Fibroblast of the aortic adventitia (primary cell): ENCODE results near the gene NRXN3. TPM values are rescaled to one million over a fixed set of nuclear protein-coding genes. Genes with fewer than 3 reads are reported as not detected.

Experiments
- DNase-seq: peaks from one replicate; pipeline ENCODE4 v3.0.0-alpha.2; 2010; ENCODE audit warnings: low read depth
- H3K4me3 ChIP-seq: 2 replicates; pipeline ENCODE4 v1.5.1; 2011; ENCODE audit warnings: low read depth, mild to moderate bottlenecking, control low read depth, low read length, moderate library complexity
- total RNA-seq: library from RNA; depleted of rRNA; stranded (reverse); fragments of >200 nt; gene quantifications from 2 replicates; pipeline ENCODE4 v1.2.3, GENCODE V29; 2012; ENCODE audit warnings: low replicate concordance
- TF ChIP-seq, protein P1 (sequence below): IDR thresholded peaks from 2 replicates; pipeline ENCODE4 v1.5.1; 2011; ENCODE audit warnings: mild to moderate bottlenecking, low read length, control low read depth, inconsistent platforms; ENCODE audit not compliant: insufficient read depth

Gene NRXN3
- total RNA-seq, 1 donor: 0.18 TPM

DNA sequence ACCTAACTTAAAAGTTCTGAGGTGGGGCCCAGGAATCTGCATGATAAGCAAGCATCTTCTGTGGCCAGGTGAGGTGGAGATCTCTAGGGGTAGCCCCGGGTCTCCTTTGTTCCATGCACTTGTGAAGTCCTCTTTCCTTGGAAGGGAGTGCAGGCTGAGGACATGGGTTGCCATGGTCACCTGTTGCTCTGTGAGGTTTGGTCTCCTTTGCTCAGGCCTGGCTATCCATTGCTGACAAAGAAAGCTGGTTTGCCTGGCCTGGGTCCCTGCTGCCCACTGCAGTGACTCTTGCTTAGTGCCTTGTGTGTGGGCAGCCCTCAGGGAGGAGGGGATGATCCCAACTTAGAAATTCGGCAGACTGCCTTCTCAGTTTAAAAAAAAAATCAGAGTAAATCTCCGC, 11.1 kb downstream of the NRXN3 start:
- DNase-seq: no peak
- H3K4me3 ChIP-seq: no peak overlapping the region
- TF ChIP-seq, protein P1, sequence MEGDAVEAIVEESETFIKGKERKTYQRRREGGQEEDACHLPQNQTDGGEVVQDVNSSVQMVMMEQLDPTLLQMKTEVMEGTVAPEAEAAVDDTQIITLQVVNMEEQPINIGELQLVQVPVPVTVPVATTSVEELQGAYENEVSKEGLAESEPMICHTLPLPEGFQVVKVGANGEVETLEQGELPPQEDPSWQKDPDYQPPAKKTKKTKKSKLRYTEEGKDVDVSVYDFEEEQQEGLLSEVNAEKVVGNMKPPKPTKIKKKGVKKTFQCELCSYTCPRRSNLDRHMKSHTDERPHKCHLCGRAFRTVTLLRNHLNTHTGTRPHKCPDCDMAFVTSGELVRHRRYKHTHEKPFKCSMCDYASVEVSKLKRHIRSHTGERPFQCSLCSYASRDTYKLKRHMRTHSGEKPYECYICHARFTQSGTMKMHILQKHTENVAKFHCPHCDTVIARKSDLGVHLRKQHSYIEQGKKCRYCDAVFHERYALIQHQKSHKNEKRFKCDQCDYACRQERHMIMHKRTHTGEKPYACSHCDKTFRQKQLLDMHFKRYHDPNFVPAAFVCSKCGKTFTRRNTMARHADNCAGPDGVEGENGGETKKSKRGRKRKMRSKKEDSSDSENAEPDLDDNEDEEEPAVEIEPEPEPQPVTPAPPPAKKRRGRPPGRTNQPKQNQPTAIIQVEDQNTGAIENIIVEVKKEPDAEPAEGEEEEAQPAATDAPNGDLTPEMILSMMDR: no peak

DNA sequence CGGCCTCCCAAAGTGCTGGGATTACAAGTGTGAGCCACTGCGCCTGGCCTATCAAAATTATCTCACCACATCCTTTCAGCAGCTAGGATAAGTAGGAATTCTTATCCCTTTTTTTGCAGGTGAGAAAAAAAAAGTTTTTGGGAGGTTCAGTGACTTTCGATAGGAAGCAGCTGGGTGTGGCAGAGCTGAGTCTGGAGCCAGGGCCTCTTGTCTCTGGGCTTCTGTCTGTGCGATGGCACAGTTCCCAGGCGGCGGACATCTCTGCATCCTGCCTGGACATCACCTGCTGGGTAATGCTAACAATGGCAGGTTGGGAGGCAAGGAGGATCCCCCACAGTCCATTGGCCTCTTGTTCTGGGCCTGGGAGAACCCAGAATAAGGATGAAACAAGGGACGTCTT, 12.5 kb downstream of the NRXN3 start:
- TF ChIP-seq, protein P1: no peak
- H3K4me3 ChIP-seq: no peak overlapping the region

DNA sequence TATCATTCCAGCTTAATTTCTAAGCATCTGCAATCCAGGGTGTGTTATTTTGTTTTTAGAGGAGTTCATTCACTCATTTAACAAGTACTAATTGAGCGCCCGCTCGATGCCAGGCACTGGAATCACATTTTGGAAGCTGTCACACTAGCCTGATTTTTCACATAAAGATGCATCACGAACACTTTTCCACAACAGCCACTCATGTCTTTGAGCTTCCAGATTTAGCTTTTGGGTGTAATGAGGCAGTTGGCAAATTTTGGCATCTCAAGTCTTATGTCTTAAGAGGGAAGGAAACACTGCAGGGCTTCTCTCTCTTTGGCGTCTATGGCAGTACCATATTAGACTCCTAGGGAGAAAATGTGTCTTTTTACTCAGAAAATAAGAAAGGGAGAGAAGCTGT, 14.0 kb downstream of the NRXN3 start:
- TF ChIP-seq, protein P1: no peak

More for the DNA sequence above, 12.5 kb downstream of the NRXN3 start:
- DNase-seq: no peak

DNA sequence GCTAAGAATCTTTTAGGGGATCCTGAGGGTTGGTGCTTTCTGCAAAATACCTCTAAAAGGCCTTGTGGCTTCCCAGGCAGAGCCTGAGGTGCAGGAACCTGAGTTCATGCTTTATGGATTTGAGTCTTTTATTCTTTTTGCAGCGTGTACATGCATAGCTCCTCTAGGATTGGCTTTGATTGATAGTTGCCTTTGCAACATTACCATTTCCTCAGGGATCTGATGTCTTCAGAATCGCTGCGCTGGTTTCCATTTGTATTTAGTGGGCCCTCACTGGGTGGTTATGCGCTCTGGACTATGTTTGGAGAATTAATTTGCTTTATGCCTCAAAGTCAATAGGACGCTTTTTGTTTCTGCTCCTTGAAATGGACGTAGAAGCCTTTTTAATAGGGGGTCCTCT, 16.1 kb downstream of the NRXN3 start:
- TF ChIP-seq, protein P1: no peak
- DNase-seq: no peak

More for the DNA sequence above, 14.0 kb downstream of the NRXN3 start:
- no peak overlapping the region for H3K4me3 ChIP-seq
- no peak for DNase-seq

DNA sequence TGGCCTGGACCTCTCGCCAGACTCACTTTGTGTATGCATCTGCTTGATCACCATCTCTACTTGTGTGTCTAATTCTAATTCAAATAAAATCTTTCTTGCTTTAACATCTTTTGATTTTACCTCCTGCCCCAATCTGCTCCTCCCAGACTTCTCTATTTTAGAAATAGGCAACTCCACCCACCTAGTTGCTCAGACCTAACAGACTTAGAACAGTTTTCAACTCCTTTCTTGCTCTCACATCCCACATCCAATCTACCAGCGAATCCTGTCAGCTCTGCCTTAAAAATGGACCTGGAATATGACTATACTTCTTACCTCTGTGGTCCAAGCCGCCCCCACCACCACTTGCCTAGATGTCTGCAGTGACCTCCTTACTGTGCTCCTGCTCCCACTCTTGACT, 18.7 kb downstream of the NRXN3 start:
- no peak for DNase-seq
- TF ChIP-seq, protein P1: no peak
- no peak overlapping the region for H3K4me3 ChIP-seq

More for the DNA sequence above, 16.1 kb downstream of the NRXN3 start:
- H3K4me3 ChIP-seq: no peak overlapping the region

DNA sequence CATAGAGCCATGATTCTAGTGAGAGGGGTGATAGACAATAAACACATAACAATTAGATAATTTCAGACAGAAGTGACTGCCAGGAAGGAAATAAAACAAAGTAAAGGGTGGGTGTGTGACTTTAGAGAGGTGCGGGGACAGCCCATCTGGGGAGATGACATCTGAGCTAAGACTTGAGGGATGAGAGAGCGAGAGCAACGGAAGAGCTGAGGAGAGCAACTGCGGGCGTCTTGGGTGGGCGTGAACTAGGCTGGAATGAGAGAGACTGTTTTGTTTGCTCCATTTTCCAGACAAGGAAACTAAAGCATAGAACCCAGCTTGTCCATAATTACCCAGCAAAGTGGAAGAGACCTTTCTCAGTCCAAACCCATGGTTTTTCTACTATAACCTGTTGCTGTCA, 25.3 kb downstream of the NRXN3 start:
- no peak overlapping the region for H3K4me3 ChIP-seq
- TF ChIP-seq, protein P1: no peak
- DNase-seq: no peak

DNA sequence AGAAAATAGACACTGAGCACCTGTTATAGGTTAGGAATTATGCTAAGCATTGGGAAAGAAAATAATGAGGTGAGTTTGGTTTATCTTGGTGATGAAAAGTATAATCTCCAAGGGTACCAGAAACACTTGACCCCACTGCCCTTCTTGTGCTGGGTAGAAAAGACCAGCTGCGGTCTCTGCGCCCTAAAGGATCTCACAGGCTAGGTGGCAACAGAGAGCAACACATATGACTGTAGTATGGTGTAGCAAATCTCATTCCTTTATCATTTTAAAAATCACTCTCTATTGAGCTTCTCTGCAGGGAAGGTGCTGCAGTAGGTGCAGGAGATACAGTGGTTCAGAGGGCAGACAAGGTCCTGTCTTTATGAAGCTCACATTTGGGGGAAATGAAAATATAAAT, 26.1 kb downstream of the NRXN3 start:
- no peak for DNase-seq
- TF ChIP-seq, protein P1: no peak
- H3K4me3 ChIP-seq: no peak overlapping the region
